ENCODE results near the gene TMEM138. TPM values are rescaled to one million over a fixed set of nuclear protein-coding genes. Genes with fewer than 3 reads are reported as not detected.

Gene TMEM138
- total RNA-seq, 1 donor from 2014 or later = 51.3 TPM

DNA sequence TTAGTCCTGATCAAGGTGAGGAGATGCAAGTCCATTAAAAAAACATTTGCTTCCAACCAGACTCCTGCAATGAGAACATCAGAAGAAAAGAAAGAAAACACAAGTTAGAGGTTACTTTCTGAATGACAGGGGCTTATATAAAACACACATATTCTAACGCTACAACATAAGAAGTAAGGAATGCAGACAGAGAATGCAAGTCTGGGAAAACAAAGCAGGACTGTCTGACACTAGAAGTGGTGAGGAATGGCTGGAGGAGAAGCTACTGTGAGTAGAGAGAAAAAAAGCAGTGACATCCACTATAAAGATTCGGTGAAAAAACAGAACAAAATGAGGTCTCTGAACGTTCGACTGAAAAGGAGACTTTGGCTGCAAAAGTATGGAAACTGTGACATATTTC, 42.5 kb downstream of the TMEM138 start:
- intact Hi-C loops (cut with micrococcal nuclease) = no loop called here

DNA sequence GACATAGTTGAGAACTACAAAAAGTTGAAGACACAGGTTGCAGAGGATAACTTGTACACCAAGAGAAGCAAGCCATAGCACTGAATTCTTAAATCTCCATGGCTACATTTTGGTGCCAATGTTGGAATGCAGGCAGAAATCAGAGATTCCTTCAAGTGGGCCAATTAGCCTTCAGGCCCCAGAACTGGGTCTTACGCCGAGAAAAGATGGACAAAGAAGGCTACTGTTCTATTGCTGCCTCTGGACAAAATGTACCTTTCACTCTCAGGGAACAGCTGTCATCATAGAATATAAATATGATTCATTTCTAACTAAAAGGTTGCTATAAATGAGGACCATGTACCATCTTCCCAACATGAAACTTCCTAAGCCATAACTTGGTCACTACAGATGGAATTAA, 43.9 kb downstream of the TMEM138 start:
- intact Hi-C loops (cut with micrococcal nuclease) = no loop called here

DNA sequence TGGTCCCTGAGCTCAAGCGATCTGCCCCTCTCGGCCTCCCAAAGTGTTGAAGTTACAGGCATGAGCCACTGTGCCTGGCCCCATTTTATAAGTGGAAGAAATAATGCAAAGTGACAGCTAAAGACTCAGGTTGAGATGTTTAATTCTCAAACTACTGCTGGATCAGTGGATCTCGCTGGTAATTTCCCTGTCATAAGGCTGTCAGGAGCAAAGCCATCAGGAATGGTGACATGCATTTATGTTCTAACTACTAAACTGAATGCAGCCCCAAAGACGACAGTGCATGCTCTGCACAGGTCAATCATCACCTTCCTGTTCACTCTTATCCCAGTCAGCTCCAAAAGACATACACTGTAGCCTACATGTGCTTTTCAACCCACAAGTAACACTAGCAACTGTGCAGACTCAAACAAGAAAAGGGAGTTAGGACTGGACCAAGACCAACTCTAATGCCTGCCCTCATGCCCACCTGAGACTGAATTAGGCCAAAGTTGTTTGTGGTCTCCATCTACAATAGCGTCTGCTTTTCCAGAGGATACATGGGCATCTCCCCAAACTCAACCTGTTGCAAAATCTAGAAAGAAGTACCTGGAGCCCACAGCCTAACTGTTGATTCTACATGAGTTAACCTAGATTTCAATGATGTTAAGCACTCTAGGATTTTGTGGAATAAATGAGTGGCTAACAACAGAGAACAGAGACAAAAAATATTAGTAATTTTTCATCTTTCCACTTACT, 45.0 kb downstream of the TMEM138 start:
- intact Hi-C loops (cut with micrococcal nuclease) = no loop called here

DNA sequence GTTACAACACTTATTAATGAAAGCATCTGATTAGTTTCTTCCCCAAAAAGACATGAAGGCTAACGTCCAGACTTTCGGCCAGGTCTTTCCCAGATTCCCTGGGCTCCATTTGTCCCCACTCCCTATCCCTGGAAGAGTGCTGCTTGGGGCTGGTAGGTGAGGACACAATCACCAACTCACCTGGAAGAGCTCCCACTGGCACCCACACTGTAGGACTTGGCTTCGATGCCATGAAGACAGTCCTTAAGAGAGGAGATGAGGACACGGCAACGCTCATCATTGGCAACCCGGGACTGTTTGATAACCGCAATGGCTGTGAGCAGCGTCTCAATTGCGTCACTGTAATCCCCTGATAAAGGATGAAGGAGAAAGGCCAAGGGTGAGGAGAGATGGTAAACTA, 49.4 kb downstream of the TMEM138 start:
- intact Hi-C loops (cut with micrococcal nuclease) = no loop called here

- intact Hi-C loops (cut with micrococcal nuclease) = no loop called here
Measured at GRCh38 chr11:61413496-61413895, 51.3 kb downstream of the TMEM138 start.

DNA sequence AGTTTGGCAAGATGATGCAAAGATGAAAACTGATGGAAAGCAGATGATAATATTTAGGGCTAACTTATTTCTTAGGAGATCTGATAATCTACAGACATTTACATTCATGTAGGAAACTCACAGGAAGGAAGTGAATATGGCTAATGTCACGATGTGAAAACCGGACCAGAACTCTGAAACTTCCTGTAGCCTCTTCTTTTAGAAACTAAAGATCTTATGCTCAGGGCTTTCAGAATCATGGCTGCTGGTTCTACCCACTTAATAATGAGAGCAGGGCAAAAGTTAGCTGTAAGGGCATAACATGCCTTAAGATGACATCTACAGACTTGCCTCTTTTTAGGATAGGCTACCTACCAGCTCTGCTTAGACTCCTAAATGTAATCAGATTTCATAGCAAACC, 52.4 kb downstream of the TMEM138 start:
- intact Hi-C loops (cut with micrococcal nuclease) = no loop called here

GRCh38 chr11:61415381-61415780, 53.2 kb downstream of the TMEM138 start:
- intact Hi-C loops (cut with micrococcal nuclease) = no loop called here

GRCh38 chr11:61416941-61417340, 54.8 kb downstream of the TMEM138 start:
- intact Hi-C loops (cut with micrococcal nuclease) = no loop called here

DNA sequence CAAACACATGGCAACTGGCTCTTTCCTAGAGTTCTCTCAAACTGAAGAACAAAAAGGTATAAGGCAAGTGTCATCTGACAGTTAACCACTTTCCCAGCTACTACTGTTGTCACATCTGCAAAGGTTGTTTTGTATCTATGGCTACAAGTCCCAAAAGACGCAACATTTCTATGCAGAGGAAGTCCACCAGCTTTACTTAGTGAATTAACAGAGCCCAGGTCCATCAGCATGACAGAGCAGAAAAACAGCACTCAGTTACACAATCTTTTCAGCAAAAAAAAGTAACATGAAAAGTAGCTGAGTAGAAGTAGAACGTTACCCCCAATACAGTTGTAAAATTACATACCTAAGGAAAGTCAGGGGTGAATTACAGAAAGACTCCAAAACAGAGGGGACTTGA, 55.5 kb downstream of the TMEM138 start:
- intact Hi-C loops (cut with micrococcal nuclease) = no loop called here

DNA sequence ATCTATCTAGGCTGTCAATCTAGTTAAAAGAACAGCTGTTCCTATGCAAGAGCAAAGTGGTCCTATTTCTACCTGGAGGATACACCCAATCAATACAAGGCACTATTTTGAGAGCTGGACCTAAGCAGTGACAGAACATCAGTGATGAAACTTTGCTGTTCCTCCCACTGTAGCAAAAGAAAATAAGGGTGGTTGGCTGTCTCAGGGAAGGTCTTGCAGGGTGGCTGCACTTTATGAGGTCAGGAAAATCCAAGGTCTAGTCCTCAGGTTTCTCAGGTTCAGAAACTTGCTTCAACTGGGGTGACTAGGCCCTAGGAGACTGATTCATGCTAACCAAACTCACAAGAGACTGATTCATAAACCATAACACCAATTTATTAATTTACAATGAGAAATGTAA, 56.0 kb downstream of the TMEM138 start:
- intact Hi-C loops (cut with micrococcal nuclease) = no loop called here

Other genes with a start within 250 kb of the TMEM138 start
- 7.7 and 9.2 TPM in 2 replicates for gene VPS37C, start 200.9 kb upstream of the TMEM138 start, total RNA-seq
- not detected in 2 replicates for gene PGA3, start 158.9 kb upstream of the TMEM138 start, total RNA-seq
- not detected in 2 replicates for gene PGA4, start 140.0 kb upstream of the TMEM138 start, total RNA-seq
- gene PGA5, start 121.2 kb upstream of the TMEM138 start, total RNA-seq = not detected in 2 replicates
- gene VWCE, start 67.1 kb upstream of the TMEM138 start, total RNA-seq = 2.9 and 3.8 TPM in 2 replicates
- 231 and 237 TPM in 2 replicates for gene DDB1, start 29.3 kb upstream of the TMEM138 start, total RNA-seq
- 42.6 and 44.4 TPM in 2 replicates for gene TKFC, start 29.1 kb upstream of the TMEM138 start, total RNA-seq
- gene CYB561A3, start 492 bp upstream of the TMEM138 start, total RNA-seq = 41.6 and 42.9 TPM in 2 replicates
- gene TMEM216, start 30.2 kb downstream of the TMEM138 start, total RNA-seq = 10.2 and 12.4 TPM in 2 replicates
- gene CPSF7, start 67.6 kb downstream of the TMEM138 start, total RNA-seq = 120 and 123 TPM in 2 replicates
- gene SDHAF2, start 67.8 kb downstream of the TMEM138 start, total RNA-seq = 49.1 and 53.0 TPM in 2 replicates
- 0.07 and 0.18 TPM in 2 replicates for gene LRRC10B, start 146.4 kb downstream of the TMEM138 start, total RNA-seq
- not detected in 2 replicates for gene SYT7, start 218.7 kb downstream of the TMEM138 start, total RNA-seq

All from T-helper 2 cell treated with Interferon-gamma antibody and Interleukin-4, amounts not matched to agents 100 ng/mL and 5 ng/mL, for 36 hours (primary cell).